K562 (cell line): ENCODE results near the gene GRB10. TPM values are rescaled to one million over a fixed set of nuclear protein-coding genes. Genes with fewer than 3 reads are reported as not detected.

Experiments used
- ATAC-seq: fragments of 200-7000 bp; cut with Tn5 transposase; 3 replicates; pipeline ENCODE4 v1.9.1; 2020; ENCODE audit warnings: moderate library complexity
- BruUV-seq: library from RNA; stranded (reverse); fragments of 400-500 nt; replicated peaks from 2 replicates; lab custom pipeline; 2021; lab: Mats Ljungman, UMichigan
- CTCF ChIA-PET: fragments of 300-600 bp; formaldehyde crosslinking; extraction: SDS; loops from one replicate; lab custom pipeline; 2021; ENCODE audit warnings: low intra/inter-chr PET ratio; lab: Yijun Ruan, JAX
- POLR2A ChIA-PET: fragments of 300-600, 350-650 bp; sonication (Branson Sonifier 250); formaldehyde crosslinking; extraction: SDS; loops from one replicate; lab custom pipeline; 2021; ENCODE audit warnings: antibody characterized with exemption, inconsistent platforms; lab: Yijun Ruan, JAX
- DNase-seq, 4 experiments: peaks; one replicate each; pipeline versions ENCODE4 v3.0.0 to v3.0.0-alpha.2; 2011 to 2018; ENCODE audit warnings: low spot score in 3 of 4, mixed read lengths in 3 of 4; ENCODE audit errors: extremely low read depth in 1 of 4
- FAIRE-seq: peaks from 2 replicates; lab custom pipeline; 2011; peaks lifted over from hg19 to GRCh38; lab: Jason Lieb, UNC
- H2AFZ ChIP-seq: 2 replicates; pipeline ENCODE4 v1.6.0; 2011; ENCODE audit warnings: low read depth, low read length, control low read depth, inconsistent platforms
- H3K27ac ChIP-seq: fragments of 200-600 bp; 3 replicates; pipeline ENCODE4 v1.8.0; 2011; ENCODE audit warnings: low read depth, mild to moderate bottlenecking, control low read depth, inconsistent platforms, low read length, moderate library complexity, mixed read lengths; ENCODE audit errors: extremely low read depth
- H3K27me3 ChIP-seq, 2 experiments: fragments of 300-600 bp in 1 of 2; 2 replicates in 1 of 2; 3 replicates in 1 of 2; pipeline versions ENCODE4 v1.6.0 to v1.8.0; 2011; ENCODE audit warnings: inconsistent platforms in 2 of 2, low read length in 2 of 2, mild to moderate bottlenecking in 1 of 2, mixed read lengths in 1 of 2, moderate library complexity in 1 of 2; ENCODE audit not compliant: control insufficient read depth in 2 of 2, insufficient read depth in 2 of 2
- H3K36me3 ChIP-seq: fragments of 300-600 bp; 3 replicates; pipeline ENCODE4 v1.8.0; 2011; ENCODE audit warnings: mild to moderate bottlenecking, low read length, inconsistent platforms; ENCODE audit not compliant: control insufficient read depth, insufficient read depth
- H3K4me1 ChIP-seq, 2 experiments: fragments of 200-600 bp in 1 of 2; replicated peaks in 1 of 2; 2 replicates in 1 of 2; 3 replicates in 1 of 2; pipeline versions ENCODE4 v1.5.1 to v1.8.0; 2011; ENCODE audit warnings: inconsistent platforms in 2 of 2, low read length in 2 of 2, mild to moderate bottlenecking in 1 of 2, mixed read lengths in 1 of 2, moderate library complexity in 1 of 2; ENCODE audit not compliant: control insufficient read depth in 2 of 2, insufficient read depth in 2 of 2
- H3K4me2 ChIP-seq: 2 replicates; pipeline ENCODE4 v1.6.1; 2011; ENCODE audit warnings: low read length, control low read depth, inconsistent platforms, mixed read lengths; ENCODE audit not compliant: insufficient read depth
- H3K4me3 ChIP-seq: fragments of 200-600 bp; sonication (generic), shearing (Covaris generic); 2 replicates; pipeline ENCODE4 v1.5.1; 2016; ENCODE audit warnings: control low read depth, inconsistent platforms
- H3K79me2 ChIP-seq: fragments of 200-600 bp; 3 replicates; pipeline ENCODE4 v1.8.0; 2011; ENCODE audit warnings: low read length, inconsistent platforms; ENCODE audit not compliant: control insufficient read depth, insufficient read depth
- H3K9ac ChIP-seq, 2 experiments: 2 replicates each; pipeline versions ENCODE4 v1.6.0 to v1.6.1; 2011; ENCODE audit warnings: low read depth in 2 of 2, low read length in 2 of 2, control low read depth in 1 of 2, inconsistent platforms in 1 of 2, mild to moderate bottlenecking in 1 of 2, mixed read lengths in 1 of 2; ENCODE audit not compliant: insufficient read depth in 1 of 2
- H3K9me1 ChIP-seq: one replicate; pipeline ENCODE4 v1.6.0; 2011; ENCODE audit warnings: inconsistent platforms, mild to moderate bottlenecking, low read length, moderate library complexity; ENCODE audit not compliant: control insufficient read depth, insufficient read depth
- H3K9me3 ChIP-seq: replicated peaks from 2 replicates; pipeline ENCODE4 v1.5.1; 2011; ENCODE audit warnings: low read depth, low read length, inconsistent platforms; ENCODE audit not compliant: control insufficient read depth, insufficient read depth
- H4K20me1 ChIP-seq: replicated peaks from 2 replicates; pipeline ENCODE4 v1.6.1; 2011; ENCODE audit warnings: low read length, inconsistent platforms, mixed read lengths; ENCODE audit not compliant: control insufficient read depth, insufficient read depth
- BCOR ChIP-seq: fragments of 450-650 bp; IDR thresholded peaks from 2 replicates; pipeline ENCODE4 v1.6.1; 2016
- HDAC3 ChIP-seq: fragments of 450-650 bp; IDR thresholded peaks from 2 replicates; pipeline ENCODE4 v1.6.1; 2018; ENCODE audit warnings: borderline replicate concordance, mild to moderate bottlenecking, moderate library complexity; ENCODE audit not compliant: partially characterized antibody
- HNRNPL ChIP-seq: fragments of 200-400 bp; formaldehyde crosslinking; IDR thresholded peaks from 2 replicates; pipeline ENCODE4 v1.6.1; 2017; ENCODE audit warnings: low read depth, mild to moderate bottlenecking, low read length
- RAD51 ChIP-seq: fragments of 450-650 bp; IDR thresholded peaks from 2 replicates; pipeline ENCODE4 v1.7.1; 2016; ENCODE audit warnings: low read depth, mild to moderate bottlenecking, borderline replicate concordance
- RFX5 ChIP-seq: IDR thresholded peaks from 2 replicates; pipeline ENCODE4 v1.6.1; 2011; ENCODE audit warnings: low read depth, mild to moderate bottlenecking, improper control_type of control experiment, low read length
- SRSF1 ChIP-seq: fragments of 200-400 bp; formaldehyde crosslinking; IDR thresholded peaks from 2 replicates; pipeline ENCODE4 v1.6.1; 2017; ENCODE audit warnings: mild to moderate bottlenecking, low read depth, low read length, moderate library complexity
- USF1 ChIP-seq: sonication (generic); formaldehyde crosslinking; IDR thresholded peaks from 2 replicates; pipeline ENCODE4 v1.9.0; 2022; ENCODE audit warnings: mild to moderate bottlenecking, missing genetic modification reagents
- WGBS: fragments of 100-300 bp; shearing (Covaris generic); methylation state at CpG from one replicate; pipeline ENCODE4 v1.1.6; 2016; ENCODE audit warnings: low coverage, mixed read lengths; ENCODE audit not compliant: insufficient coverage; ENCODE audit errors: missing lambda C conversion rate; 5-methylcytosine and 5-hydroxymethylcytosine counted together
- in situ Hi-C: fragments of 300-500 bp; cut with MboI; formaldehyde crosslinking; loops from 4 replicates; pipeline ENCODE4 v1.15.0; 2018; ENCODE audit warnings: inconsistent platforms, mixed read lengths
- intact Hi-C: fragments of 100-400 bp; cut with micrococcal nuclease; formaldehyde crosslinking; loops from 2 replicates; pipeline ENCODE4 v1.14.2; 2022
- polyA plus RNA-seq, 8 experiments: library from polyadenylated mRNA; depleted of rRNA in 4 of 8; stranded (reverse) in 5 of 8; unstranded in 3 of 8; fragments of >200 nt; fragmentation: Nextera tagmentation in 2 of 8; fragmentation: Illumina TruSeq in 1 of 8; extraction: Ambion mirVana in 2 of 8; extraction: Trizol in 1 of 8; gene quantifications; 2 replicates each; pipeline versions ENCODE4 v1.2.1 to v1.2.3, GENCODE V29; 2011 to 2014; ENCODE audit warnings: inconsistent platforms in 1 of 8, missing spikeins in 1 of 8
- total RNA-seq, 7 experiments: library from RNA; depleted of rRNA in 6 of 7; stranded (reverse); fragments of >200 nt in 6 of 7; fragmentation: Illumina TruSeq in 2 of 7; extraction: Trizol in 2 of 7; gene quantifications; 2 replicates each; pipeline versions ENCODE4 v1.2.1 to v1.2.3, GENCODE V29; 2011 to 2021; ENCODE audit warnings: low replicate concordance in 1 of 7

The GRB10 gene
- total and polyA plus RNA-seq, 9 of the 15 experiments (the other 6 are each of a cell fraction or from before 2014, with no cell fraction given): 8.9 to 88.5 (median 40.7) TPM

- Histone ChIP-seq H3K36me3 (peaks cover 21% of the 10 kb centered on the region; the same call in 2 of the 3 replicates), H4K20me1 (peaks cover 14% of the 10 kb centered on the region; the same call in 1 of the 2 replicates), H3K79me2 (peaks cover 36% of the 10 kb centered on the region; the same call in 2 of the 3 replicates), H3K4me3 (no peak overlapping the region), H3K27me3 (no peaks in the 10 kb centered on the region), H3K9ac (no peak overlapping the region), H3K4me2 (no peak overlapping the region), H2AFZ (no peak overlapping the region), H3K9me3 (no peaks in the 10 kb centered on the region), H3K4me1 (no peaks in the 10 kb centered on the region), H3K27ac (no peak overlapping the region), H3K9me1 (peaks cover 3% of the 10 kb centered on the region)
- no peak for DNase-seq
- in situ Hi-C loops: no loop called here
- intact Hi-C loops: no loop called here
- ChIA-PET POLR2A (interaction anchor here (0.6 kb wide), 1 partner anchor 464 kb away, joined by 3 read pairs; no protein-coding TSS in a partner anchor), CTCF (interaction anchor here (0.6 kb wide), 1 partner anchor 12 kb away, joined by 3 read pairs; no protein-coding TSS in a partner anchor)
- WGBS: 82% methylated on average over 4 of the region's 4 CpGs
- BruUV-seq: no TSS peak
- no peak for ATAC-seq
- no peak for TF ChIP-seq RAD51
- TF ChIP-seq HDAC3: no peak
- no peak for TF ChIP-seq USF1 (CRISPR knock-in tag)
- TF ChIP-seq RFX5: no peak
- TF ChIP-seq SRSF1: no peak
- no peak for TF ChIP-seq BCOR
- no peak for TF ChIP-seq HNRNPL
- no peak for FAIRE-seq
Observed at GRCh38 chr7:50684713-50685075, 98.0 kb downstream of the GRB10 start.
